GM19395 (cell line): ENCODE results near the gene FLYWCH2.

Experiments
- ATAC-seq: cut with Tn5 transposase; IDR thresholded peaks from one replicate; pipeline ENCODE4 v1.9.1; 2021; ENCODE audit warnings: mild to moderate bottlenecking, moderate library complexity; ENCODE audit not compliant: unreplicated experiment

The FLYWCH2 gene, protein sequence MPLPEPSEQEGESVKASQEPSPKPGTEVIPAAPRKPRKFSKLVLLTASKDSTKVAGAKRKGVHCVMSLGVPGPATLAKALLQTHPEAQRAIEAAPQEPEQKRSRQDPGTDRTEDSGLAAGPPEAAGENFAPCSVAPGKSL

GRCh38 chr16:2882650-2883457, at the start of gene FLYWCH2:
TSS of gene FLYWCH2 (plus strand) at chr16:2883215. CDS start at chr16:2896450, 13,235 bp downstream.
- ATAC-seq = peak; percentile 91

GRCh38 chr16:2833776-2834175, 49.2 kb upstream of the FLYWCH2 start:
- ATAC-seq = no peak

- ATAC-seq = no peak
These were observed 48.0 kb upstream of the FLYWCH2 start for GRCh38 chr16:2834968-2835367.

DNA sequence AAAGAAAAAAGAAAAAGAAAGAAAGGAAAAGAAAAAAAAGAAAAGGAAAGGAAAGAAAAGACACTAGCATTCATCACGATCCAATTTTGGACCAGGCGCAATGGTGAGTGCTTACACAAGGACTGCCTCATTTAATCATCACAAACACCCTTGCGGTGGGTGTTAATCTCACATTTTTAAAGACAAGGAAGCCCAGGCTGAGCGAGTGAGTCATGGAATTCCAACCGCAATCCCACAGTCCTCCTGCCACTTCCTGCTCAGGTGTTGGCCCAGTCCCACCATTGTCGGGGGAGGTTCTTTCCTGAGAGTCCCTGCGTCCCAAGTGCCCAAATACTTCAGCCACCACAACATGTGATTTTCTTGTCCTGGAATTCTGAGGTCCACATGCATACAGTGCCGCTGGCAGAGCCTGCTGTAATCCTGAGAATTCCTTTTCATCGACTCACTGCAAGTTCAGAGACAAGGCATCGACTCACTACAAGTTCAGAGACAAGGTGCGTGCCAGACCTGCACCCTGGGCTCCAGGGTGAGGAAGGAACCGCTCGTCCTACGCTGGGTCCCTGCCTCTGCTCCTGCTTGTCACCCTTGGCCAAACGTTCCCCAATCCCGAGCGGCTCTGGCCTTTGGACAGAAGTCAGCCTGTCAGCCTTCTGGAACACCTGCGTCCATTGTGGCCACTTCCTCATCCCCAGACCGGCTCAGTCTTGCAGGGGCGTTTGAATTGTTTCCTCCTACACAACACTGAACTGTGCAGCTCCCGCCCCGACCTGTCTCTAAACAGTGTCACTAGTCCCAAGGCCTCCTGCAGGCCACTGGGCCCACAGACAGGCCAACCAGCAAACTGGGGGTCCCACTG, 47.1 kb upstream of the FLYWCH2 start:
- ATAC-seq = no peak

DNA sequence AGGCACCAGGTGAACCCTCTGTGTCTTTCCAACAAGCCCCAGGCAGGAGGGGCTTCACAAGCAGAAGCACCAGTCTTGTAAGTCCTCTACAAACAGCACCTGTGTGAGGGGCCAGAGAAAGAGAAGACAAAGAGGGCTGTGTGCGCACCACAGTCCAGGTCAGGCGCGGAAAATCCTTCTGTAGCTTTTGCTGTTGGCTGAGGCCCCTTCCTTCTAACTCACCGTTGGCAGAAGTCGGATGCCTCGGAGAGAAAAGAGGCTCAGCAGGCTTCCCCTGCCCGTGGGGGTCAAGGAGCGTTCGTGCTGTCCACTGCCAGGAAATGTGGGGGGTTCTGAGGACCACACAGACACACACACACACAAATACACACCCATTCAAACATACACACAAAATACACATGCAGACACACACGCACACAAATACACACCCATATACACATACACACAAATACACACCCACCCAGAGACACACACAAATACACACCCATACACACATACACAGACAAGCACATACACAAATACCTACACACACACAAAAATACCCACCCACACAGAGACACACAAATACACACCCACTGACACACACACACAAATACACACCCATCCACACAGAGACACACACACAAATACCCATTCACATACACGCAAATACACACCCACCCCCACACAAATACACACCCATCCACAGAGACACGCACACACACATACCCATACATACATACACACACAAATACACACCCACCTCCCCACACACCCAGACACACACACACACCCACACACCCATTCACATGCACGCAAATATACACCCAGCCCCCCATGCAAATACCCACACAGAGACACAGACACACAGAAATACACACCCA, 46.1 kb upstream of the FLYWCH2 start:
- ATAC-seq = no peak

GRCh38 chr16:2838928-2839327, 44.1 kb upstream of the FLYWCH2 start:
- ATAC-seq = no peak

DNA sequence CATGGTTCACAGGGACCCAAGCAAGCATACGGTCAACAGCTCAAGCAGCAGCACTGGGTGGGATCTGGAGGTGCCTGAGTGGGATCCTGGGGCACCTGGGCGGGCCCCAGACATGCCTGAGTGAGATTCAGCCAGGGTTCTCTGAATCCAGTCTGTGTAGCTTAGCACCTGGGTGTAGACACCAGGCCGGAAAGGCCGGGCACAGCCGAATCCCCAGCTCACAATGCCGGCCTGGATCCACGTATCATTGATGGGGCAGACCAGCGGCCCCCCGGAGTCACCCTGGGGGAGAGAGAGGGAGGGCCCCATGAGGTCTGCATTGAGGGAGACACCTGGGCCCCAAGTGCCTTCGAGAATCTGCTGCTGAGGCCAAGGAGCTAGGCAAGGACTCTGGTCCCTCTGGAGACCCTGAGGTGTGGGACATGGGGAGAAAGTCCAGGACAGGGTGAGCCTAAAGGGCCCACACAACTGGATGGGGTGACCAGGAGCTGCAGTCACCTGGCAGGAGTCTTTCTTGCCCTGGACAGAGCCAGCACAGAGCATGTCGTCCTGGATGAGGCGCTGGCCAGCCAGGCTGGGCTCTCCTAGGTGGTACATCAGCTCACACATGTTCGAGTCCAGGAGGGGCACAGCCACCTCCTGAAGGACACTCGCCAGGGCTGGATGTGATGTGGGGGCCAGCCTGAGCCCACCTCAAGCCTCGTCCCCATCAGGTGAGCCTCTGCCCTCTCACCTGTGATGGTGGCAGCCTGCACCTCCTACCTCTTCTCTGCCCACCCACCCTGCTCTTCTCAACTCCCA, 43.2 kb upstream of the FLYWCH2 start:
- no peak for ATAC-seq

DNA sequence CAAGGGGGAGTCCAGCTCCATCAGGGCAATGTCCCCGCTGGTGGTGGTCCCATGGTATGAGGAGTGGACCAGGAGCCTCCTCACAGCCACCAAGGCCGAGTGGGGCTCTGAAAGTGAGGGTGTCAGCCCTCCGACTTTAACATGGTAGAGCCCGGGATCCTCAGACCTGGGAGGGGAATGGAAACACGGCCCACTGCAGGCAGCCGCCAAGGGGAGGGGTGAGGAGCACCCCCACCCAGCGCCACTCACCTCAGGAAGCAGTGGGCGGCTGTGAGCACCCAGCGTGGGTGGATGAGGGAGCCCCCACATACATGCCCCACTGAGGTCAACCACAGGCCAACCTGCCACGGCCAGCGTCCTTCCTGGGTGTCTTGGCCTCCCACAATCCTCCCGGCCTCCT, 42.1 kb upstream of the FLYWCH2 start:
- ATAC-seq = no peak

- ATAC-seq = no peak
These were observed 41.2 kb upstream of the FLYWCH2 start for GRCh38 chr16:2841606-2842339.

DNA sequence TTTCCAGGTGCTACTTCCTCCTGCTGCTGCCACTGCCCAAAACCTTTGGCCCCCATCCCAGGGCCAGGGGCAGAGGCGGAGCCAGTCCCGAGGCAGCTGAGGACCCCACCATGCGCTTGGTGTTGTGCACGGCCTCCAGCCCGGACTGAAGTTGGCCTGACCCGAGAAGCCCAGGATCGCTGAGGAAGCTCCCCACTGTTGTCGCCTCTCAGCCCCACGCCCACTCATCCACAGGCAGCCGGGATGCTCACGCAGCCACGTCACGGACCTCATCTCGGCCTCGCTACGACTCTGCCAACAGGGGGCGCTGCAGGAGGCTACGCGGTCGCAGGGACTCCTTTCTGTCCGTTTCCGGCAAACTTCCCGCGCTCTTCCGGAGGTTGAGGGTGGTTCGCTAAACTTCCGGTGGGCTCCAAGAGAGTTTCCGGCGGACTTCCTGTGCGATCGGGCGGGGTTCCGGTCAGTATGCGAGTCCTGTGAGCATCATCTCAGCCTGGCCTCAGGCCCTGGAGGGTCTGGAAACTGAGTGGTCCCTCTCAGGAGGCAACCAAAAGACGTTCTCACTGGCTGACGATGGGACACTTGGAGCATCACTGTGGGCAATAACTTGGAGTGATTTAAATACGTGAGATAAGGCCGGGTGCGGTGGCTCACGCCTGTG, 40.5 kb upstream of the FLYWCH2 start:
- ATAC-seq = no peak

GRCh38 chr16:2843526-2843925, 39.5 kb upstream of the FLYWCH2 start:
- ATAC-seq = no peak

DNA sequence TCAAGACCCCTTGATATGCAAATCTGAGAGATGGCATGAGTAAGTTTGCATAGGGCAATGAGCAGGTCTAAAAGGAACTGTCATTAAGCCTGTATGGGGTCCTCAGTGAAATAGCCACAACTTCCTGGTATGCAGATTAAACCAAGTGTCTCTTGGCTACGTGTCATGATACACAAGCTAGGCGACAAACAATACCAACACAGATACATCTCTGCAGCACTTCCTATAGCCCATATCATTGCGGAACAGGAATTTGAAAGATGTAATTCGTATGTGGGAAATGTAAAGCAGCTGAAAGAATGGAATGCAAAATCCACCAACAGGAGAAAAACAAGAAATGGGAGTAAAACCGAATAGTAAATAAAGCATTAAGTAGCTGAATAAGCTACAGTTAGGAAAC, 37.9 kb upstream of the FLYWCH2 start:
- no peak for ATAC-seq

DNA sequence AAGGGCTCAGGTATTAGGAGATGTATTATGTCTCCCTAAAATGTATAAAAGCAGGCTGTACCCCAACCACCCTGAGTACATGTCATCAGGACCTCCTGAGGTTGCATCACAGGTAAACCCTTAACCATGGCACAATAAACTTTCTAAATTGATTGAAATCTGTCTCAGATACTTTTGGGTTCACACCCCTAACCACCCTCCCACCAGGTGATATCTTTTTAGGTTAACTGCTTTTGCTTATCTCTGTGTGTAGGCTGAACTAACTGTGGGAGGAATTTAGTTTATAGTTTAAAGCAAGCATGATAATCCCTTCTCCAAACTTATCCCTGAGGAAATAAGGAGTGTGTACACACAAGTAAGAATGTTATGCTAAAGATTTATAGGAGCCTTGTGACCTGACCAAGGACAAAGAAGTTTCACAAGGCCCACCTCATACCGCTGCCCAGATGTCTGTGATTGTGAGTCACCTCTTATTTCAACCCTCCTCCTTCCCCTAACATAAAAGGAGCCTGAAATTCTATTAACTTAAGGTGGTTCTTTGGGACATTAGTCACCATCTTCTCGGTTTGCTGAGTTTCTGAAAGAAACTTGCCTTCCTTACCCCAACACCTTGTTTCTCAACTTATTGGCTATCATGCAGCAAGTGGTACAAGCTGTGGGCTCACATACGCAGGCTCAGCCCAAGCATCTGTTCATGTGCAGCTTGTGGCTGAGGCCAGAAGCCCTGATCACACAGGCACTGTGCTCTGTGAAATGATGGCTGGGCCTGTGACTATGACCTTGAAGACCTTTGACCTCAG, 36.3 kb upstream of the FLYWCH2 start:
- no peak for ATAC-seq

GRCh38 chr16:2848933-2849725, 33.9 kb upstream of the FLYWCH2 start:
- no peak for ATAC-seq

- no peak for ATAC-seq
These were observed 30.8 kb upstream of the FLYWCH2 start for GRCh38 chr16:2852003-2852730.

GRCh38 chr16:2852731-2853507, 30.1 kb upstream of the FLYWCH2 start:
- ATAC-seq = no peak
